Type B pancreatic cell (in vitro differentiated cells): ENCODE data around the gene SMIM22. TPM values are rescaled to one million over a fixed set of nuclear protein-coding genes. Genes with fewer than 3 reads are reported as not detected.

Experiments
- DNase-seq: peaks from one replicate; pipeline ENCODE4 v3.0.0; 2021; ENCODE audit warnings: mixed read lengths; ENCODE audit not compliant: unreplicated experiment; ENCODE audit errors: extremely low spot score
- H3K27ac Mint-ChIP-seq: 2 replicates; pipeline ENCODE4 v1.8.0; 2021; ENCODE audit warnings: mild to moderate bottlenecking, mixed read lengths
- H3K27me3 Mint-ChIP-seq: 2 replicates; pipeline ENCODE4 v1.8.0; 2021; ENCODE audit warnings: mixed read lengths
- H3K36me3 Mint-ChIP-seq: 2 replicates; pipeline ENCODE4 v1.8.0; 2021; ENCODE audit warnings: mixed read lengths
- H3K4me1 Mint-ChIP-seq: one replicate; pipeline ENCODE4 v1.8.0; 2021; ENCODE audit warnings: mixed read lengths; ENCODE audit not compliant: unreplicated experiment
- H3K4me3 Mint-ChIP-seq: 2 replicates; pipeline ENCODE4 v1.8.0; 2021; ENCODE audit warnings: mild to moderate bottlenecking, mixed read lengths
- H3K9me3 Mint-ChIP-seq: 2 replicates; pipeline ENCODE4 v1.8.0; 2021; ENCODE audit warnings: mixed read lengths
- total RNA-seq: library from RNA; stranded (reverse); gene quantifications from 2 replicates; pipeline ENCODE4 v1.2.1, GENCODE V29; 2021; ENCODE audit warnings: low replicate concordance
- TF ChIP-seq, protein P1 (sequence below): fragments of 200-600 bp; sonication (generic); conservative IDR thresholded peaks from 2 replicates; pipeline ENCODE4 v1.5.0; 2021; ENCODE audit warnings: antibody characterized with exemption, mild to moderate bottlenecking

The SMIM22 gene
- total RNA-seq, 1 donor from 2014 or later: 7.8 TPM

DNA sequence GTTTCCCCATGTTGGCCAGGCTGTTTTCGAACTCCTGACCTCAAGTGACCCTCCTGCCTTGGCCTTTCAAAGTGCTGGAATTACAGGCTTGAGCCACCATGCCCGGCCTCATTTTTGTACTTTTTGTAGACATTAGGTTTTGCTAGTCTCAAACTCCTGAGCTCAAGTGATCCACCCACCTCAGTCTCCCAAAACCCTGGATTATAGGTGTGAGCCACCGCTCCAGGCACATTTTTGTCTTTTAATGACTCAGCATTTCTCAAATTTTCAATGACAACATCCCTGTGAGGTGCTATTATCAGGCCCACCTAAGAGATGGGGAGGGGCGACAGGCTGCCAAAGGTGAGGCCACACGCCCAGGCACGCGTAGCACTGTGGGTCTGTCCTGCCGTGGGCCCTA lies 8.1 kb upstream of the SMIM22 start:
- H3K27ac Mint-ChIP-seq: peak overlapping the region; percentile 70
- H3K4me1 Mint-ChIP-seq: no peaks in the 10 kb centered on the region
- TF ChIP-seq, protein P1, sequence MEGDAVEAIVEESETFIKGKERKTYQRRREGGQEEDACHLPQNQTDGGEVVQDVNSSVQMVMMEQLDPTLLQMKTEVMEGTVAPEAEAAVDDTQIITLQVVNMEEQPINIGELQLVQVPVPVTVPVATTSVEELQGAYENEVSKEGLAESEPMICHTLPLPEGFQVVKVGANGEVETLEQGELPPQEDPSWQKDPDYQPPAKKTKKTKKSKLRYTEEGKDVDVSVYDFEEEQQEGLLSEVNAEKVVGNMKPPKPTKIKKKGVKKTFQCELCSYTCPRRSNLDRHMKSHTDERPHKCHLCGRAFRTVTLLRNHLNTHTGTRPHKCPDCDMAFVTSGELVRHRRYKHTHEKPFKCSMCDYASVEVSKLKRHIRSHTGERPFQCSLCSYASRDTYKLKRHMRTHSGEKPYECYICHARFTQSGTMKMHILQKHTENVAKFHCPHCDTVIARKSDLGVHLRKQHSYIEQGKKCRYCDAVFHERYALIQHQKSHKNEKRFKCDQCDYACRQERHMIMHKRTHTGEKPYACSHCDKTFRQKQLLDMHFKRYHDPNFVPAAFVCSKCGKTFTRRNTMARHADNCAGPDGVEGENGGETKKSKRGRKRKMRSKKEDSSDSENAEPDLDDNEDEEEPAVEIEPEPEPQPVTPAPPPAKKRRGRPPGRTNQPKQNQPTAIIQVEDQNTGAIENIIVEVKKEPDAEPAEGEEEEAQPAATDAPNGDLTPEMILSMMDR: no peak
- H3K4me3 Mint-ChIP-seq: no peak overlapping the region
- DNase-seq: no peak
- no peaks in the 10 kb centered on the region for H3K9me3 Mint-ChIP-seq
- no peaks in the 10 kb centered on the region for H3K27me3 Mint-ChIP-seq
- no peaks in the 10 kb centered on the region for H3K36me3 Mint-ChIP-seq

- TF ChIP-seq, protein P1: no peak
- H3K4me1 Mint-ChIP-seq: no peaks in the 10 kb centered on the region
- H3K9me3 Mint-ChIP-seq: no peaks in the 10 kb centered on the region
- no peak for DNase-seq
- H3K27me3 Mint-ChIP-seq: no peaks in the 10 kb centered on the region
- peak within 1 kb of the TSS; percentile 70 for H3K27ac Mint-ChIP-seq
- no peaks in the 10 kb centered on the region for H3K36me3 Mint-ChIP-seq
- H3K4me3 Mint-ChIP-seq: no peak within 1 kb of the TSS
These were observed 7.3 kb upstream of the SMIM22 start, which contains the start of gene SEPTIN12 for GRCh38 chr16:4787627-4788482. Gene SEPTIN12 (minus strand): TSS chr16:4788345. CDS start chr16:4787645, 700 bp downstream.

GRCh38 chr16:4788489-4788889 lies 6.7 kb upstream of the SMIM22 start:
- Mint-ChIP-seq H3K27me3 (no peaks in the 10 kb centered on the region), H3K36me3 (no peaks in the 10 kb centered on the region), H3K9me3 (no peaks in the 10 kb centered on the region), H3K4me1 (no peaks in the 10 kb centered on the region), H3K27ac (peak overlapping the region; percentile 64), H3K4me3 (no peak overlapping the region)
- TF ChIP-seq, protein P1: no peak
- no peak for DNase-seq

- H3K27me3 Mint-ChIP-seq: no peaks in the 10 kb centered on the region
- no peak for DNase-seq
- H3K4me1 Mint-ChIP-seq: no peaks in the 10 kb centered on the region
- TF ChIP-seq, protein P1: no peak
- H3K27ac Mint-ChIP-seq: peak overlapping the region; percentile 64
- H3K4me3 Mint-ChIP-seq: no peak overlapping the region
- H3K9me3 Mint-ChIP-seq: no peaks in the 10 kb centered on the region
- no peaks in the 10 kb centered on the region for H3K36me3 Mint-ChIP-seq
These were observed 6.3 kb upstream of the SMIM22 start for GRCh38 chr16:4788910-4789309.

DNA sequence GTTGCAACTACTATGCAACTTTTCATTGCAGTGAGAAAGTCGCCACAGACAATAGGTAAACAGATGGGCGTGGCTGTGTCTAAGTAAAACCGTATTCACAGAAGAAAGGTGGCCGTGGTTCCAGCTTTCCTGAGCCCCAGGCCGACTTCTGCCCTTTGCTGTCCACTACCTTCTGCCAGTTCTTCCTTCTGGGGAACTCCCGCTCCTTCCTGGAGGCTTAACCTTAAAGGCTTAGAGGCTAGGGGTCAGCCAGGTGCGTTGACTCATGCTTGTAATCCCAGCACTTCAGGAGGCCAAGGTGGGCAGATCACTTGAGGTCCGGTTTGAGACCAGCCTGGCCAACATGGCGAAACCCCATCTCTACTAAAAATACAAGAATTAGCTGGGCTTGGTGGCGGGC lies 4.9 kb upstream of the SMIM22 start:
- Mint-ChIP-seq H3K4me3 (no peak overlapping the region), H3K9me3 (no peaks in the 10 kb centered on the region), H3K36me3 (no peaks in the 10 kb centered on the region), H3K27me3 (no peaks in the 10 kb centered on the region), H3K27ac (no peak overlapping the region), H3K4me1 (no peaks in the 10 kb centered on the region)
- TF ChIP-seq, protein P1: no peak
- DNase-seq: no peak
